Measurements from ENCODE around the gene TROAP.
"Not testable (repeated sequence)": the region's sequence is repeated elsewhere in the genome, so short reads cannot be mapped to it uniquely, and the experiment has no call there.

TROAP gene

GRCh38 chr12:49330032-49330619, 7.1 kb downstream of the TROAP start:
- DNase-seq (ENCODE audit: low read depth in 2 of 3, low spot score in 1 of 3) = no peak

GRCh38 chr12:49330631-49331379, 7.8 kb downstream of the TROAP start:
- DNase-seq (ENCODE audit: low read depth in 2 of 3, low spot score in 1 of 3) = no peak

GRCh38 chr12:49331380-49332222, 8.5 kb downstream of the TROAP start:
- DNase-seq (ENCODE audit: low read depth in 2 of 3, low spot score in 1 of 3) = no peak

- no peak for DNase-seq (ENCODE audit: low read depth in 2 of 3, low spot score in 1 of 3)
Observed at GRCh38 chr12:49332441-49332861, 9.4 kb downstream of the TROAP start.

- DNase-seq (ENCODE audit: low read depth in 2 of 3, low spot score in 1 of 3) = no peak
Observed at GRCh38 chr12:49332891-49333371, 9.9 kb downstream of the TROAP start.

GRCh38 chr12:49333778-49334177, 10.7 kb downstream of the TROAP start:
- not testable (repeated sequence) for DNase-seq (ENCODE audit: low read depth in 2 of 3, low spot score in 1 of 3)

GRCh38 chr12:49334226-49334625, 11.2 kb downstream of the TROAP start:
- no peak for DNase-seq (ENCODE audit: low read depth in 2 of 3, low spot score in 1 of 3)

- no peak for DNase-seq (ENCODE audit: low read depth in 2 of 3, low spot score in 1 of 3)
Observed at GRCh38 chr12:49334681-49335080, 11.6 kb downstream of the TROAP start.

- DNase-seq (ENCODE audit: low read depth in 2 of 3, low spot score in 1 of 3) = no peak
Observed at GRCh38 chr12:49335118-49335954, 12.3 kb downstream of the TROAP start.

GRCh38 chr12:49335955-49336644, 13.0 kb downstream of the TROAP start:
- DNase-seq (ENCODE audit: low read depth in 2 of 3, low spot score in 1 of 3) = no peak

- peak; percentile 69 to 92 (median 84) for DNase-seq (ENCODE audit: low read depth in 2 of 3, low spot score in 1 of 3)
Observed at GRCh38 chr12:49336645-49337584, 13.9 kb downstream of the TROAP start, which contains the start of gene C1QL4. Gene C1QL4, minus strand, starts transcription at chr12:49337188. Its CDS starts 711 bp downstream, at chr12:49336477.

GRCh38 chr12:49338830-49339463, 15.9 kb downstream of the TROAP start:
- no peak for DNase-seq (ENCODE audit: low read depth in 2 of 3, low spot score in 1 of 3)

- no peak for DNase-seq (ENCODE audit: low read depth in 2 of 3, low spot score in 1 of 3)
Observed at GRCh38 chr12:49339464-49339861, 16.4 kb downstream of the TROAP start.

- DNase-seq (ENCODE audit: low read depth in 2 of 3, low spot score in 1 of 3) = no peak
Observed at GRCh38 chr12:49340095-49340870, 17.2 kb downstream of the TROAP start.

- DNase-seq (ENCODE audit: low read depth in 2 of 3, low spot score in 1 of 3) = no peak
Observed at GRCh38 chr12:49340971-49341776, 18.1 kb downstream of the TROAP start.

GRCh38 chr12:49341777-49342065, 18.7 kb downstream of the TROAP start:
- no peak for DNase-seq (ENCODE audit: low read depth in 2 of 3, low spot score in 1 of 3)
